Measurements from ENCODE around the gene CACNG7. TPM values are rescaled to one million over a fixed set of nuclear protein-coding genes. Genes with fewer than 3 reads are reported as not detected.

CACNG7 gene
- total RNA-seq, 4 donors from 2014 or later: not detected

DNA sequence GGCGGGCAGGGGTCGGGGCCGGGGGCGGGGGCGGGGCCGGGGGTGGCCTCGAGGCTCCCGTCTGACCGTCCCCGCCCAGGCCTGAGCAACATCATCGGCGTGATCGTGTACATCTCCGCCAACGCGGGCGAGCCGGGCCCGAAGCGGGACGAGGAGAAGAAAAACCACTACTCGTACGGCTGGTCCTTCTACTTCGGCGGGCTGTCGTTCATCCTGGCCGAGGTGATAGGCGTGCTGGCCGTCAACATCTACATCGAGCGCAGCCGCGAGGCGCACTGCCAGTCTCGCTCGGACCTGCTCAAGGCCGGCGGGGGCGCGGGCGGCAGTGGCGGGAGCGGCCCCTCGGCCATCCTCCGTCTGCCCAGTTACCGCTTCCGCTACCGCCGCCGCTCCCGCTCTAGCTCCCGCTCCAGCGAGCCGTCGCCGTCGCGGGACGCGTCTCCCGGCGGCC lies 72.9 kb downstream of the CACNG7 start:
- intact Hi-C loops (cut with DNase I): no loop called here

GRCh38 chr19:53982611-53983010 lies 73.5 kb downstream of the CACNG7 start:
- Histone ChIP-seq H3K4me3 (peak overlapping the region in 2 of 4 donors; percentile 42 to 61), H3K4me1 (peaks cover 4 to 45% (median 16%) of the 10 kb centered on the region in 3 donors), H3K27me3 (peaks cover 3 to 71% (median 12%) of the 10 kb centered on the region in 4 donors), H3K9me3 (peaks cover 0 to 3% (median 0%) of the 10 kb centered on the region in 3 donors), H3K27ac (no peak overlapping the region), H3K36me3 (no peaks in the 10 kb centered on the region)
- intact Hi-C loops (cut with DNase I): no loop called here
- TF ChIP-seq POLR2A (IDR thresholded peaks at IDR 0.05): no peak
- TF ChIP-seq CTCF (IDR thresholded peaks at IDR 0.05): no peak
- WGBS, 2 donors: no CpG with 5 or more reads among the region's 61 CpGs
- no peak for DNase-seq

More for the DNA sequence above, 72.9 kb downstream of the CACNG7 start:
- Histone ChIP-seq H3K4me3 (peak overlapping the region in 3 of 4 donors; percentile 27 to 61 (median 42)), H3K9me3 (peaks cover 0 to 3% (median 0%) of the 10 kb centered on the region in 3 donors), H3K27ac (peak overlapping the region in 2 of 4 donors; percentile 29 to 34), H3K4me1 (peaks cover 4 to 46% (median 16%) of the 10 kb centered on the region in 3 donors), H3K27me3 (peaks cover 3 to 77% (median 12%) of the 10 kb centered on the region in 4 donors), H3K36me3 (no peaks in the 10 kb centered on the region)
- WGBS, 2 donors: 0% methylated on average over 3 of the region's 62 CpGs; no CpG with 5 or more reads in 1 of the 2 donors
- TF ChIP-seq CTCF (IDR thresholded peaks at IDR 0.05) (no peak), POLR2A (IDR thresholded peaks at IDR 0.05) (no peak)
- no peak for DNase-seq

- TF ChIP-seq CTCF (IDR thresholded peaks at IDR 0.05): no peak
- TF ChIP-seq POLR2A (IDR thresholded peaks at IDR 0.05): no peak
- no peak for DNase-seq
- H3K9me3 ChIP-seq: peaks cover 0 to 3% (median 0%) of the 10 kb centered on the region in 3 donors
- peaks cover 3 to 68% (median 8%) of the 10 kb centered on the region in 4 donors for H3K27me3 ChIP-seq
- WGBS, 2 donors: 71 to 77% methylated on average over 23 to 24 of the region's 24 CpGs
- intact Hi-C loops (cut with DNase I): no loop called here
- H3K4me3 ChIP-seq: no peak overlapping the region
- H3K36me3 ChIP-seq: no peaks in the 10 kb centered on the region
- H3K4me1 ChIP-seq: peaks cover 0 to 36% (median 11%) of the 10 kb centered on the region in 3 donors
- H3K27ac ChIP-seq: no peak overlapping the region
Measured at GRCh38 chr19:53983457-53984289, 74.6 kb downstream of the CACNG7 start.

- 71 to 76% methylated on average over 6 of the region's 6 CpGs for WGBS, 2 donors
- peaks cover 0 to 3% (median 0%) of the 10 kb centered on the region in 3 donors for H3K9me3 ChIP-seq
- no peak overlapping the region for H3K27ac ChIP-seq
- peaks cover 0 to 60% (median 0%) of the 10 kb centered on the region in 4 donors for H3K27me3 ChIP-seq
- TF ChIP-seq CTCF (IDR thresholded peaks at IDR 0.05) (no peak), POLR2A (IDR thresholded peaks at IDR 0.05) (no peak)
- no peaks in the 10 kb centered on the region for H3K36me3 ChIP-seq
- intact Hi-C loops (cut with DNase I): no loop called here
- no peak overlapping the region for H3K4me3 ChIP-seq
- no peak for DNase-seq
- peaks cover 0 to 18% (median 11%) of the 10 kb centered on the region in 3 donors for H3K4me1 ChIP-seq
Measured at GRCh38 chr19:53985863-53986262, 76.8 kb downstream of the CACNG7 start.

GRCh38 chr19:53988981-53989380 lies 79.9 kb downstream of the CACNG7 start:
- no peak for DNase-seq
- intact Hi-C loops (cut with DNase I): no loop called here
- Histone ChIP-seq H3K36me3 (no peaks in the 10 kb centered on the region), H3K4me3 (no peak overlapping the region), H3K27ac (no peak overlapping the region), H3K4me1 (peaks cover 3 to 13% (median 5%) of the 10 kb centered on the region in 3 donors), H3K27me3 (peaks cover 0 to 61% (median 9%) of the 10 kb centered on the region in 4 donors), H3K9me3 (no peaks in the 10 kb centered on the region)
- TF ChIP-seq CTCF (IDR thresholded peaks at IDR 0.05): no peak
- TF ChIP-seq POLR2A (IDR thresholded peaks at IDR 0.05): no peak
- 75 to 84% methylated on average over 6 of the region's 6 CpGs for WGBS, 2 donors

Measured in esophagus squamous epithelium (tissue), 5 donors.